Loucy (cell line): ENCODE data around the gene SSNA1.

ENCODE experiments used
- H2AFZ ChIP-seq: fragments of 200-600 bp; sonication (generic); 2 replicates; pipeline ENCODE4 v1.6.0; 2016; ENCODE audit warnings: antibody characterized with exemption, mild to moderate bottlenecking, low read length, moderate library complexity
- H3F3A ChIP-seq: fragments of 200-600 bp; 2 replicates; pipeline ENCODE4 v1.6.0; 2016; ENCODE audit warnings: antibody characterized with exemption, low read depth, mild to moderate bottlenecking
- H3K27me3 ChIP-seq: fragments of 200-600 bp; sonication (generic); 2 replicates; pipeline ENCODE4 v1.6.1; 2014; ENCODE audit warnings: low read length, mild to moderate bottlenecking; ENCODE audit not compliant: insufficient read depth, poor library complexity, severe bottlenecking
- H3K36me3 ChIP-seq: fragments of 200-600 bp; sonication (generic); 2 replicates; pipeline ENCODE4 v1.6.1; 2016; ENCODE audit warnings: low read length; ENCODE audit not compliant: insufficient read depth
- H3K4me1 ChIP-seq: fragments of 200-600 bp; sonication (generic); 2 replicates; pipeline ENCODE4 v1.5.1; 2014; ENCODE audit warnings: low read length, mild to moderate bottlenecking; ENCODE audit not compliant: insufficient read depth, poor library complexity, severe bottlenecking
- H3K4me2 ChIP-seq: fragments of 200-600 bp; sonication (generic); 2 replicates; pipeline ENCODE4 v1.6.0; 2014; ENCODE audit warnings: antibody characterized with exemption, low read length, low read depth, mild to moderate bottlenecking; ENCODE audit not compliant: poor library complexity, severe bottlenecking
- H3K4me3 ChIP-seq: fragments of 200-600 bp; sonication (generic); 2 replicates; pipeline ENCODE4 v1.5.1; 2014; ENCODE audit warnings: low read length, mild to moderate bottlenecking, mixed read lengths; ENCODE audit not compliant: poor library complexity, severe bottlenecking
- H3K79me2 ChIP-seq: fragments of 200-600 bp; sonication (generic); 2 replicates; pipeline ENCODE4 v1.6.1; 2014; ENCODE audit warnings: low read length; ENCODE audit not compliant: insufficient read depth
- H3K9ac ChIP-seq: fragments of 200-600 bp; sonication (generic); 2 replicates; pipeline ENCODE4 v1.6.0; 2014; ENCODE audit warnings: mild to moderate bottlenecking, low read depth, low read length, moderate library complexity; ENCODE audit not compliant: poor library complexity, severe bottlenecking
- H3K9me2 ChIP-seq: fragments of 200-600 bp; sonication (generic); replicated peaks from 2 replicates; pipeline ENCODE4 v1.6.1; 2016; ENCODE audit warnings: low read depth, low read length, mixed read lengths
- H3K9me3 ChIP-seq: fragments of 200-600 bp; sonication (generic); 2 replicates; pipeline ENCODE4 v1.6.1; 2014; ENCODE audit warnings: mild to moderate bottlenecking, antibody characterized with exemption, low read length, low read depth; ENCODE audit not compliant: insufficient read depth
- H4K20me1 ChIP-seq: fragments of 200-600 bp; sonication (generic); 2 replicates; pipeline ENCODE4 v1.6.0; 2014; ENCODE audit warnings: antibody characterized with exemption, low read length, mild to moderate bottlenecking; ENCODE audit not compliant: insufficient read depth, poor library complexity, severe bottlenecking
- EZH2phosphoT487 ChIP-seq: fragments of 200-600 bp; IDR thresholded peaks from 2 replicates; pipeline ENCODE4 v1.6.1; 2018; ENCODE audit warnings: antibody characterized with exemption, mild to moderate bottlenecking, moderate library complexity, borderline replicate concordance
- TF ChIP-seq, protein P1 (sequence below): fragments of 200-600 bp; sonication (generic); conservative IDR thresholded peaks from 2 replicates; pipeline ENCODE4 v1.5.1; 2014; ENCODE audit warnings: mild to moderate bottlenecking, antibody characterized with exemption, low read length

The SSNA1 gene

DNA sequence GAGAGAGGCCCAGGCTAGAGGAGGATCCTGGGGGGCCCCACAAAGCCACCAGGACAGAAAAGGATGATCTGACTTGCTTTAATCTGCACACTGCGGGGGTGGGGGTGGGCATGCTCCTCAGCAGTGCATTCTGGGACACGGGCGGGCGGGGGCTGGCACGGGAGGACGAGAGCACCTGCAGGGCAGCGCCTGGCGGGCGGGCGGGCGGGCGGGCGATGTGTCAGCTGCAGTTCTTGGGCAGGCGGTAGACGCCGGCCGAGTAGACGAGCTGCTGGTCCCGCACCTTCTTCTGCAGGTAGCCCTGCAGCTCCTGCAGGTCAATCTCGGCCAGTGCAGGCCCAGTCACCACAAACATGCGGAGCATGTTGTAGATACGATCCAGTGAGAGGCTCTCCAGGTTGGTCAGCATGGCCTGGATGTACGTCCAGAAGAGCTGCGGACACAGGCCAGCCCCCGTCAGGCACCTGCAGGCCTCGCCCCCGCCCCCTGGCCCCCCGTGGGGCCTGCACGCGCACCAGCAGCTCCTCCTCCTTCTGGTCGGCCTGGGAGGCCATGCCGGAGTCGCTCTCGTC lies 13.7 kb upstream of the SSNA1 start:
- Histone ChIP-seq H3K4me2 (no peak overlapping the region), H4K20me1 (no peaks in the 10 kb centered on the region), H2AFZ (no peak overlapping the region), H3K4me3 (no peak overlapping the region), H3K9me2 (no peaks in the 10 kb centered on the region), H3K4me1 (peaks cover 8% of the 10 kb centered on the region), H3K27me3 (no peaks in the 10 kb centered on the region), H3K9ac (no peak overlapping the region), H3F3A (no peaks in the 10 kb centered on the region), H3K9me3 (no peaks in the 10 kb centered on the region), H3K36me3 (no peaks in the 10 kb centered on the region; the same call in 1 of the 2 replicates), H3K79me2 (no peaks in the 10 kb centered on the region)
- TF ChIP-seq, protein P1, sequence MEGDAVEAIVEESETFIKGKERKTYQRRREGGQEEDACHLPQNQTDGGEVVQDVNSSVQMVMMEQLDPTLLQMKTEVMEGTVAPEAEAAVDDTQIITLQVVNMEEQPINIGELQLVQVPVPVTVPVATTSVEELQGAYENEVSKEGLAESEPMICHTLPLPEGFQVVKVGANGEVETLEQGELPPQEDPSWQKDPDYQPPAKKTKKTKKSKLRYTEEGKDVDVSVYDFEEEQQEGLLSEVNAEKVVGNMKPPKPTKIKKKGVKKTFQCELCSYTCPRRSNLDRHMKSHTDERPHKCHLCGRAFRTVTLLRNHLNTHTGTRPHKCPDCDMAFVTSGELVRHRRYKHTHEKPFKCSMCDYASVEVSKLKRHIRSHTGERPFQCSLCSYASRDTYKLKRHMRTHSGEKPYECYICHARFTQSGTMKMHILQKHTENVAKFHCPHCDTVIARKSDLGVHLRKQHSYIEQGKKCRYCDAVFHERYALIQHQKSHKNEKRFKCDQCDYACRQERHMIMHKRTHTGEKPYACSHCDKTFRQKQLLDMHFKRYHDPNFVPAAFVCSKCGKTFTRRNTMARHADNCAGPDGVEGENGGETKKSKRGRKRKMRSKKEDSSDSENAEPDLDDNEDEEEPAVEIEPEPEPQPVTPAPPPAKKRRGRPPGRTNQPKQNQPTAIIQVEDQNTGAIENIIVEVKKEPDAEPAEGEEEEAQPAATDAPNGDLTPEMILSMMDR, result no peak
- TF ChIP-seq EZH2phosphoT487, result no peak

DNA sequence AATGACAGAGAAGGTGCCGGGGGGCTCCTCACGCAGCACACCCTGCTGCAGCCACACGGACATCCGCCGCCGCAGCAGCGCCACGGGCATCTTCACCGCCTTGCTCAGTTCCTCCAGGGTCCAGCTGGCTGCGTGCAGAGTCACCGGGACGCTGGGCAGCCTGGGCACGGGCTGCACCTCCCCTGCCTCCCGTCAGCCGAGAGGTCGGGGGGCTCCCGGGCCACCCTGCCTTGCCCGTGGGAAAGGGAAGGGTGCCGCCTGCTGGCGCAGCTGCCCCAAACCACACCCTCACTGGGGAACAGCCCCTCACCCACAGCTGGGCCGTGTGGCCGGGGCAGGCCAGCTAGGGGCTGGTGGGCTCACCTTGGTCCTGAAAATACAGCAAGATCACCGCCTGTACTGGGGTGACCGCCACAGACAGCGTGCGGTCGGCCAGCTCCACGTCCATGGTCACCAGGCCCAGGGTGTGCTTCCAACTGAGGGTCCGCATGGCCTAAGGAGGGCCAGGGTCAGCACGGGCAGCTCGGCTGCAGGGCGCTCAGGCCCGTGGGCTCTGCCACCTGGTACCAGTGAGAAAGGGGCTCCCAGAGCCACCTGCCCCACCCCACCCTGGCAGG lies 13.0 kb upstream of the SSNA1 start:
- TF ChIP-seq EZH2phosphoT487, result no peak
- TF ChIP-seq, protein P1, result no peak
- Histone ChIP-seq H3K4me1 (peaks cover 4% of the 10 kb centered on the region), H2AFZ (no peak overlapping the region), H3K79me2 (no peaks in the 10 kb centered on the region), H3K9me3 (no peaks in the 10 kb centered on the region), H3K4me3 (no peak overlapping the region), H3K4me2 (no peak overlapping the region), H3K27me3 (no peaks in the 10 kb centered on the region), H3K36me3 (peaks cover 6% of the 10 kb centered on the region; the same call in 1 of the 2 replicates), H4K20me1 (no peaks in the 10 kb centered on the region), H3K9ac (no peak overlapping the region), H3K9me2 (no peaks in the 10 kb centered on the region), H3F3A (no peaks in the 10 kb centered on the region)

DNA sequence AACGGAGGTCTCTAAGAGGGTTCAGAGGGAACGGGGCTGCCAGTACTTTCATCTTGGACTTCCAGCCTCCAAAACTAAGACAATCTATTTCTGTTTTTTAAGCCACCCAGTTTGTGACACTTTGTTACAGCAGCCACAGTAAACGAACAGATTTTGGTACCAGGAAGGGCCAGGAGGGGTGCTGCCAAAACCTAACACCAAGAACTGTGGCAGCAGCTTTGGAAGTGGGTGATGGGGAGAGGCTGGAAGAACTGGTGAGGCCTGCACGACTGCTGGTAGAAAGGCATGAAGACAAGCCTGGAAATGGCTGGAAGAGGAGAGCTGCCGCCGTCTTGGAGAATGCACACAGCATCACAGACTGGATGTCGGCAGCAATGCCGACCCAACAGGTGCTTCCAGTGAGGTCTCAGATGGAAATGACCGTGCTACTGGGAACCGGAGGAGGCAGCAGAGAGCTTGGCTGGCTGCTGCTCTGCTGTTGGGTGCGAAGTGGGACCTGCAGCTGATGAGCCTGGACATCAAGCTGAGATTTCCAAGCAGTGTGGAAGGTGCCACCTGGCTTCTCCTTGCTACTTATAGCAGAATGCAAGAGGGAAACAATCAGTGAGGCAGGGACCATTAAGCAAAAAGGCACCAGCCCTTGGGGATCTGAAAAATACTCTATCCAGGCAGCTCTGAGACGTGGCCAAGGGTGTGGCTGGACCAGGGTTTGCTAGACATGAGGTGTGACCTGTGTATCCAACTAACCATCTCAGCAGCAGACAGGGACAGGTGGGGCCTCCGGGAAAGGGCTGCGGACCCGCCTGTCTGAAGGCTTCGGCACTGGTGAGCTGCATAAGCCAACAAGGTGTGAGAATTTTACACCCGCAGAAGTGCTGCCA lies 11.9 kb upstream of the SSNA1 start:
- Histone ChIP-seq H3K4me3 (no peak overlapping the region), H3K9ac (no peak overlapping the region), H3K79me2 (no peaks in the 10 kb centered on the region), H3K9me3 (no peaks in the 10 kb centered on the region), H3K4me1 (no peaks in the 10 kb centered on the region), H4K20me1 (no peaks in the 10 kb centered on the region), H3K27me3 (no peaks in the 10 kb centered on the region), H3K9me2 (no peaks in the 10 kb centered on the region), H2AFZ (no peak overlapping the region), H3K4me2 (no peak overlapping the region), H3K36me3 (peaks cover 15% of the 10 kb centered on the region; the same call in 1 of the 2 replicates), H3F3A (no peaks in the 10 kb centered on the region)
- no peak for TF ChIP-seq EZH2phosphoT487
- TF ChIP-seq, protein P1, result no peak
